GM18873 (cell line): ENCODE data around the gene GNRHR.
"Not testable (repeated sequence)": the region's sequence is repeated elsewhere in the genome, so short reads cannot be mapped to it uniquely, and the experiment has no call there.

Experiments used
- ATAC-seq: cut with Tn5 transposase; IDR thresholded peaks from one replicate; pipeline ENCODE4 v1.9.1; 2021; ENCODE audit warnings: mild to moderate bottlenecking, moderate library complexity, moderate number of reproducible peaks; ENCODE audit not compliant: unreplicated experiment, low FRiP score

Gene GNRHR

GRCh38 chr4:67730511-67730910, 23.7 kb downstream of the GNRHR start:
- not testable (repeated sequence) for ATAC-seq

- ATAC-seq = no peak
These were observed 26.9 kb downstream of the GNRHR start for GRCh38 chr4:67727124-67727850.

- no peak for ATAC-seq
These were observed 28.2 kb downstream of the GNRHR start for GRCh38 chr4:67725981-67726380.

GRCh38 chr4:67725132-67725531, 29.1 kb downstream of the GNRHR start:
- ATAC-seq = no peak

- ATAC-seq = no peak
These were observed 30.2 kb downstream of the GNRHR start for GRCh38 chr4:67723949-67724348.

GRCh38 chr4:67723341-67723740, 30.8 kb downstream of the GNRHR start:
- no peak for ATAC-seq

GRCh38 chr4:67721770-67722597, 32.2 kb downstream of the GNRHR start:
- no peak for ATAC-seq

- no peak for ATAC-seq
These were observed 32.8 kb downstream of the GNRHR start for GRCh38 chr4:67721315-67721769.

GRCh38 chr4:67719953-67720617, 34.1 kb downstream of the GNRHR start:
- no peak for ATAC-seq

- no peak for ATAC-seq
These were observed 35.3 kb downstream of the GNRHR start for GRCh38 chr4:67718848-67719247.

GRCh38 chr4:67717586-67717985, 36.6 kb downstream of the GNRHR start:
- ATAC-seq = no peak

- no peak for ATAC-seq
These were observed 39.2 kb downstream of the GNRHR start for GRCh38 chr4:67714955-67715354.

- ATAC-seq = peak; percentile 43
These were observed 40.0 kb downstream of the GNRHR start for GRCh38 chr4:67714248-67714583.

- no peak for ATAC-seq
These were observed 40.5 kb downstream of the GNRHR start for GRCh38 chr4:67713529-67714247.

- no peak for ATAC-seq
These were observed 41.3 kb downstream of the GNRHR start for GRCh38 chr4:67712650-67713528.

GRCh38 chr4:67712000-67712625, 42.1 kb downstream of the GNRHR start:
- no peak for ATAC-seq

- ATAC-seq = not testable (repeated sequence)
These were observed 47.5 kb downstream of the GNRHR start for GRCh38 chr4:67706682-67707081.

GRCh38 chr4:67704843-67705242, 49.3 kb downstream of the GNRHR start:
- ATAC-seq = no peak

- no peak for ATAC-seq
These were observed 52.0 kb downstream of the GNRHR start for GRCh38 chr4:67702166-67702565.
